ENCODE data around the gene GIMAP8. TPM values are rescaled to one million over a fixed set of nuclear protein-coding genes. Genes with fewer than 3 reads are reported as not detected.

GIMAP8 gene
- total and polyA plus RNA-seq, 2 experiments from 2014 or later: 0.06 TPM; not detected in 1

DNA sequence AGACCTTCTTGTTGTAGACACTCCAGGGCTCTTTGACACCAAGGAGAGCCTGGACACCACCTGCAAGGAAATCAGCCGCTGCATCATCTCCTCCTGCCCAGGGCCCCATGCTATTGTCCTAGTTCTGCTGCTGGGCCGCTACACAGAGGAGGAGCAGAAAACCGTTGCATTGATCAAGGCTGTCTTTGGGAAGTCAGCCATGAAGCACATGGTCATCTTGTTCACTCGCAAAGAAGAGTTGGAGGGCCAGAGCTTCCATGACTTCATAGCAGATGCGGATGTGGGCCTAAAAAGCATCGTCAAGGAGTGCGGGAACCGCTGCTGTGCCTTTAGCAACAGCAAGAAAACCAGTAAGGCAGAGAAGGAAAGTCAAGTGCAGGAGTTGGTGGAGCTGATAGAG lies 69.7 kb downstream of the GIMAP8 start:
- H3F3A ChIP-seq (replicated peaks; ENCODE audit: low read depth): no peaks in the 10 kb centered on the region
- Mint-ChIP-seq H3K27ac (no peak overlapping the region), H3K36me3 (ENCODE audit: low read depth) (peaks cover 4% of the 10 kb centered on the region; the same call in 1 of the 3 replicates), H3K9me3 (peaks cover 2% of the 10 kb centered on the region; the same call in 1 of the 3 replicates), H3K4me1 (peaks cover 32% of the 10 kb centered on the region), H3K4me3 (no peak overlapping the region), H3K27me3 (ENCODE audit: insufficient read depth, low read depth, poor library complexity) (peaks cover 7% of the 10 kb centered on the region)
- TF ChIP-seq, protein P1, sequence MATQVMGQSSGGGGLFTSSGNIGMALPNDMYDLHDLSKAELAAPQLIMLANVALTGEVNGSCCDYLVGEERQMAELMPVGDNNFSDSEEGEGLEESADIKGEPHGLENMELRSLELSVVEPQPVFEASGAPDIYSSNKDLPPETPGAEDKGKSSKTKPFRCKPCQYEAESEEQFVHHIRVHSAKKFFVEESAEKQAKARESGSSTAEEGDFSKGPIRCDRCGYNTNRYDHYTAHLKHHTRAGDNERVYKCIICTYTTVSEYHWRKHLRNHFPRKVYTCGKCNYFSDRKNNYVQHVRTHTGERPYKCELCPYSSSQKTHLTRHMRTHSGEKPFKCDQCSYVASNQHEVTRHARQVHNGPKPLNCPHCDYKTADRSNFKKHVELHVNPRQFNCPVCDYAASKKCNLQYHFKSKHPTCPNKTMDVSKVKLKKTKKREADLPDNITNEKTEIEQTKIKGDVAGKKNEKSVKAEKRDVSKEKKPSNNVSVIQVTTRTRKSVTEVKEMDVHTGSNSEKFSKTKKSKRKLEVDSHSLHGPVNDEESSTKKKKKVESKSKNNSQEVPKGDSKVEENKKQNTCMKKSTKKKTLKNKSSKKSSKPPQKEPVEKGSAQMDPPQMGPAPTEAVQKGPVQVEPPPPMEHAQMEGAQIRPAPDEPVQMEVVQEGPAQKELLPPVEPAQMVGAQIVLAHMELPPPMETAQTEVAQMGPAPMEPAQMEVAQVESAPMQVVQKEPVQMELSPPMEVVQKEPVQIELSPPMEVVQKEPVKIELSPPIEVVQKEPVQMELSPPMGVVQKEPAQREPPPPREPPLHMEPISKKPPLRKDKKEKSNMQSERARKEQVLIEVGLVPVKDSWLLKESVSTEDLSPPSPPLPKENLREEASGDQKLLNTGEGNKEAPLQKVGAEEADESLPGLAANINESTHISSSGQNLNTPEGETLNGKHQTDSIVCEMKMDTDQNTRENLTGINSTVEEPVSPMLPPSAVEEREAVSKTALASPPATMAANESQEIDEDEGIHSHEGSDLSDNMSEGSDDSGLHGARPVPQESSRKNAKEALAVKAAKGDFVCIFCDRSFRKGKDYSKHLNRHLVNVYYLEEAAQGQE (IDR thresholded peaks at IDR 0.05; ENCODE audit: unreplicated experiment): no peak
- TF ChIP-seq JUNB (IDR thresholded peaks at IDR 0.05; ENCODE audit: unreplicated experiment) (no peak), EZH2phosphoT487 (IDR thresholded peaks at IDR 0.05; ENCODE audit: unreplicated experiment) (no peak), POLR2AphosphoS5 (IDR thresholded peaks at IDR 0.05; ENCODE audit: low read depth) (no peak), ZNF331 (CRISPR knock-in tag; IDR thresholded peaks at IDR 0.05; ENCODE audit: low read depth) (no peak), NANOG (IDR thresholded peaks at IDR 0.05; ENCODE audit: borderline replicate concordance) (no peak)
- TF ChIP-seq, protein P2, sequence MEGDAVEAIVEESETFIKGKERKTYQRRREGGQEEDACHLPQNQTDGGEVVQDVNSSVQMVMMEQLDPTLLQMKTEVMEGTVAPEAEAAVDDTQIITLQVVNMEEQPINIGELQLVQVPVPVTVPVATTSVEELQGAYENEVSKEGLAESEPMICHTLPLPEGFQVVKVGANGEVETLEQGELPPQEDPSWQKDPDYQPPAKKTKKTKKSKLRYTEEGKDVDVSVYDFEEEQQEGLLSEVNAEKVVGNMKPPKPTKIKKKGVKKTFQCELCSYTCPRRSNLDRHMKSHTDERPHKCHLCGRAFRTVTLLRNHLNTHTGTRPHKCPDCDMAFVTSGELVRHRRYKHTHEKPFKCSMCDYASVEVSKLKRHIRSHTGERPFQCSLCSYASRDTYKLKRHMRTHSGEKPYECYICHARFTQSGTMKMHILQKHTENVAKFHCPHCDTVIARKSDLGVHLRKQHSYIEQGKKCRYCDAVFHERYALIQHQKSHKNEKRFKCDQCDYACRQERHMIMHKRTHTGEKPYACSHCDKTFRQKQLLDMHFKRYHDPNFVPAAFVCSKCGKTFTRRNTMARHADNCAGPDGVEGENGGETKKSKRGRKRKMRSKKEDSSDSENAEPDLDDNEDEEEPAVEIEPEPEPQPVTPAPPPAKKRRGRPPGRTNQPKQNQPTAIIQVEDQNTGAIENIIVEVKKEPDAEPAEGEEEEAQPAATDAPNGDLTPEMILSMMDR (conservative IDR thresholded peaks at IDR 0.05; ENCODE audit: low read depth in 2 of 2): no peak
- TF ChIP-seq, protein P3, sequence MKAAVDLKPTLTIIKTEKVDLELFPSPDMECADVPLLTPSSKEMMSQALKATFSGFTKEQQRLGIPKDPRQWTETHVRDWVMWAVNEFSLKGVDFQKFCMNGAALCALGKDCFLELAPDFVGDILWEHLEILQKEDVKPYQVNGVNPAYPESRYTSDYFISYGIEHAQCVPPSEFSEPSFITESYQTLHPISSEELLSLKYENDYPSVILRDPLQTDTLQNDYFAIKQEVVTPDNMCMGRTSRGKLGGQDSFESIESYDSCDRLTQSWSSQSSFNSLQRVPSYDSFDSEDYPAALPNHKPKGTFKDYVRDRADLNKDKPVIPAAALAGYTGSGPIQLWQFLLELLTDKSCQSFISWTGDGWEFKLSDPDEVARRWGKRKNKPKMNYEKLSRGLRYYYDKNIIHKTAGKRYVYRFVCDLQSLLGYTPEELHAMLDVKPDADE (IDR thresholded peaks at IDR 0.05): no peak
- TF ChIP-seq, protein P4, sequence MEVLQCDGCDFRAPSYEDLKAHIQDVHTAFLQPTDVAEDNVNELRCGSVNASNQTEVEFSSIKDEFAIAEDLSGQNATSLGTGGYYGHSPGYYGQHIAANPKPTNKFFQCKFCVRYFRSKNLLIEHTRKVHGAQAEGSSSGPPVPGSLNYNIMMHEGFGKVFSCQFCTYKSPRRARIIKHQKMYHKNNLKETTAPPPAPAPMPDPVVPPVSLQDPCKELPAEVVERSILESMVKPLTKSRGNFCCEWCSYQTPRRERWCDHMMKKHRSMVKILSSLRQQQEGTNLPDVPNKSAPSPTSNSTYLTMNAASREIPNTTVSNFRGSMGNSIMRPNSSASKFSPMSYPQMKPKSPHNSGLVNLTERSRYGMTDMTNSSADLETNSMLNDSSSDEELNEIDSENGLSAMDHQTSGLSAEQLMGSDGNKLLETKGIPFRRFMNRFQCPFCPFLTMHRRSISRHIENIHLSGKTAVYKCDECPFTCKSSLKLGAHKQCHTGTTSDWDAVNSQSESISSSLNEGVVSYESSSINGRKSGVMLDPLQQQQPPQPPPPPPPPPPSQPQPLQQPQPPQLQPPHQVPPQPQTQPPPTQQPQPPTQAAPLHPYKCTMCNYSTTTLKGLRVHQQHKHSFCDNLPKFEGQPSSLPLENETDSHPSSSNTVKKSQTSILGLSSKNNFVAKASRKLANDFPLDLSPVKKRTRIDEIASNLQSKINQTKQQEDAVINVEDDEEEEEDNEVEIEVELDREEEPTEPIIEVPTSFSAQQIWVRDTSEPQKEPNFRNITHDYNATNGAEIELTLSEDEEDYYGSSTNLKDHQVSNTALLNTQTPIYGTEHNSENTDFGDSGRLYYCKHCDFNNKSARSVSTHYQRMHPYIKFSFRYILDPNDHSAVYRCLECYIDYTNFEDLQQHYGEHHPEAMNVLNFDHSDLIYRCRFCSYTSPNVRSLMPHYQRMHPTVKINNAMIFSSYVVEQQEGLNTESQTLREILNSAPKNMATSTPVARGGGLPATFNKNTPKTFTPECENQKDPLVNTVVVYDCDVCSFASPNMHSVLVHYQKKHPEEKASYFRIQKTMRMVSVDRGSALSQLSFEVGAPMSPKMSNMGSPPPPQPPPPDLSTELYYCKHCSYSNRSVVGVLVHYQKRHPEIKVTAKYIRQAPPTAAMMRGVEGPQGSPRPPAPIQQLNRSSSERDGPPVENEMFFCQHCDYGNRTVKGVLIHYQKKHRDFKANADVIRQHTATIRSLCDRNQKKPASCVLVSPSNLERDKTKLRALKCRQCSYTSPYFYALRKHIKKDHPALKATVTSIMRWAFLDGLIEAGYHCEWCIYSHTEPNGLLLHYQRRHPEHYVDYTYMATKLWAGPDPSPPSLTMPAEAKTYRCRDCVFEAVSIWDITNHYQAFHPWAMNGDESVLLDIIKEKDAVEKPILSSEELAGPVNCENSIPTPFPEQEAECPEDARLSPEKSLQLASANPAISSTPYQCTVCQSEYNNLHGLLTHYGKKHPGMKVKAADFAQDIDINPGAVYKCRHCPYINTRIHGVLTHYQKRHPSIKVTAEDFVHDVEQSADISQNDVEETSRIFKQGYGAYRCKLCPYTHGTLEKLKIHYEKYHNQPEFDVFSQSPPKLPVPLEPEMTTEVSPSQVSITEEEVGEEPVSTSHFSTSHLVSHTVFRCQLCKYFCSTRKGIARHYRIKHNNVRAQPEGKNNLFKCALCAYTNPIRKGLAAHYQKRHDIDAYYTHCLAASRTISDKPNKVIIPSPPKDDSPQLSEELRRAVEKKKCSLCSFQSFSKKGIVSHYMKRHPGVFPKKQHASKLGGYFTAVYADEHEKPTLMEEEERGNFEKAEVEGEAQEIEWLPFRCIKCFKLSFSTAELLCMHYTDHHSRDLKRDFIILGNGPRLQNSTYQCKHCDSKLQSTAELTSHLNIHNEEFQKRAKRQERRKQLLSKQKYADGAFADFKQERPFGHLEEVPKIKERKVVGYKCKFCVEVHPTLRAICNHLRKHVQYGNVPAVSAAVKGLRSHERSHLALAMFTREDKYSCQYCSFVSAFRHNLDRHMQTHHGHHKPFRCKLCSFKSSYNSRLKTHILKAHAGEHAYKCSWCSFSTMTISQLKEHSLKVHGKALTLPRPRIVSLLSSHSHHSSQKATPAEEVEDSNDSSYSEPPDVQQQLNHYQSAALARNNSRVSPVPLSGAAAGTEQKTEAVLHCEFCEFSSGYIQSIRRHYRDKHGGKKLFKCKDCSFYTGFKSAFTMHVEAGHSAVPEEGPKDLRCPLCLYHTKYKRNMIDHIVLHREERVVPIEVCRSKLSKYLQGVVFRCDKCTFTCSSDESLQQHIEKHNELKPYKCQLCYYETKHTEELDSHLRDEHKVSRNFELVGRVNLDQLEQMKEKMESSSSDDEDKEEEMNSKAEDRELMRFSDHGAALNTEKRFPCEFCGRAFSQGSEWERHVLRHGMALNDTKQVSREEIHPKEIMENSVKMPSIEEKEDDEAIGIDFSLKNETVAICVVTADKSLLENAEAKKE (CRISPR knock-in tag; IDR thresholded peaks at IDR 0.05): no peak
- no peak overlapping the region for H3K4me3 ChIP-seq
- no peak overlapping the region for H3K4me2 ChIP-seq
- no peaks in the 10 kb centered on the region for H4K20me1 ChIP-seq (replicated peaks; ENCODE audit: insufficient read depth)
- H3K9me2 ChIP-seq (ENCODE audit: insufficient read depth): peaks cover 6% of the 10 kb centered on the region; the same call in 1 of the 2 replicates
- DNase-seq (ENCODE audit: low spot score): no peak
- no peaks in the 10 kb centered on the region for H3K79me2 ChIP-seq (replicated peaks; ENCODE audit: insufficient read depth)
- H3K27ac ChIP-seq (ENCODE audit: low read depth): no peak overlapping the region
- H3K4me1 ChIP-seq (ENCODE audit: insufficient read depth): peaks cover 26% of the 10 kb centered on the region
- H2AFZ ChIP-seq: peak overlapping the region; percentile 69
- 0 out of 2 replicates have a peak, but pooled peaks cover 2% of the 10 kb centered on the region for H3K27me3 ChIP-seq (ENCODE audit: insufficient read depth)
- H3K36me3 ChIP-seq (ENCODE audit: insufficient read depth): no peaks in the 10 kb centered on the region
- ATAC-seq: no peak

Measured in GM23338 (cell line).